Upper lobe of right lung (tissue), 1 donor: ENCODE results near the gene WDR27. TPM values are rescaled to one million over a fixed set of nuclear protein-coding genes. Genes with fewer than 3 reads are reported as not detected.
"Not testable (repeated sequence)": the region's sequence is repeated elsewhere in the genome, so short reads cannot be mapped to it uniquely, and the experiment has no call there.

Experiments used
- ATAC-seq: fragments of 200-7000 bp; cut with Tn5 transposase; one replicate; pipeline ENCODE4 v1.9.1; 2020; ENCODE audit warnings: mild to moderate bottlenecking, moderate library complexity
- DNase-seq: peaks from one replicate; pipeline ENCODE4 v3.0.0-alpha.2; 2020
- H3K27ac ChIP-seq: fragments of 200-600 bp; one replicate; pipeline ENCODE4 v1.8.0; 2022
- H3K27me3 ChIP-seq: fragments of 200-600 bp; one replicate; pipeline ENCODE4 v1.8.0; 2022; ENCODE audit warnings: mild to moderate bottlenecking
- H3K36me3 ChIP-seq: fragments of 200-600 bp; one replicate; pipeline ENCODE4 v1.8.0; 2022
- H3K4me1 ChIP-seq: fragments of 200-600 bp; one replicate; pipeline ENCODE4 v1.8.0; 2022
- H3K4me3 ChIP-seq: fragments of 200-600 bp; one replicate; pipeline ENCODE4 v1.8.0; 2022; ENCODE audit warnings: mild to moderate bottlenecking
- H3K9me3 ChIP-seq: fragments of 200-600 bp; one replicate; pipeline ENCODE4 v1.8.0; 2022
- intact Hi-C: fragments of 100-400 bp; cut with DNase I; formaldehyde crosslinking; loops from one replicate; pipeline ENCODE4 v1.11.0; 2022
- total RNA-seq: library from RNA; stranded (reverse); fragmentation: NEBNext Ultra II Directional; extraction: Animal tissue kit (Norgen Biotek cat#: 25700); gene quantifications from one replicate; pipeline ENCODE4 v1.2.1, GENCODE V29; 2021
- TF ChIP-seq, protein P1 (sequence below): fragments of 200-600 bp; IDR thresholded peaks from one replicate; pipeline ENCODE4 v1.8.0; 2022; ENCODE audit warnings: antibody characterized with exemption
- donor health status: DM: no; HTN: yes; CAD: no; lungs with severe emphysema.

The WDR27 gene
- total RNA-seq, 1 donor from 2014 or later = 39.0 TPM

GRCh38 chr6:169520104-169520503 is 181.7 kb downstream of the WDR27 start:
- Histone ChIP-seq H3K9me3 (no peaks in the 10 kb centered on the region), H3K36me3 (no peaks in the 10 kb centered on the region), H3K27me3 (no peaks in the 10 kb centered on the region), H3K27ac (no peak overlapping the region), H3K4me3 (no peak overlapping the region), H3K4me1 (no peaks in the 10 kb centered on the region)
- intact Hi-C loops = no loop called here
- TF ChIP-seq, protein P1, sequence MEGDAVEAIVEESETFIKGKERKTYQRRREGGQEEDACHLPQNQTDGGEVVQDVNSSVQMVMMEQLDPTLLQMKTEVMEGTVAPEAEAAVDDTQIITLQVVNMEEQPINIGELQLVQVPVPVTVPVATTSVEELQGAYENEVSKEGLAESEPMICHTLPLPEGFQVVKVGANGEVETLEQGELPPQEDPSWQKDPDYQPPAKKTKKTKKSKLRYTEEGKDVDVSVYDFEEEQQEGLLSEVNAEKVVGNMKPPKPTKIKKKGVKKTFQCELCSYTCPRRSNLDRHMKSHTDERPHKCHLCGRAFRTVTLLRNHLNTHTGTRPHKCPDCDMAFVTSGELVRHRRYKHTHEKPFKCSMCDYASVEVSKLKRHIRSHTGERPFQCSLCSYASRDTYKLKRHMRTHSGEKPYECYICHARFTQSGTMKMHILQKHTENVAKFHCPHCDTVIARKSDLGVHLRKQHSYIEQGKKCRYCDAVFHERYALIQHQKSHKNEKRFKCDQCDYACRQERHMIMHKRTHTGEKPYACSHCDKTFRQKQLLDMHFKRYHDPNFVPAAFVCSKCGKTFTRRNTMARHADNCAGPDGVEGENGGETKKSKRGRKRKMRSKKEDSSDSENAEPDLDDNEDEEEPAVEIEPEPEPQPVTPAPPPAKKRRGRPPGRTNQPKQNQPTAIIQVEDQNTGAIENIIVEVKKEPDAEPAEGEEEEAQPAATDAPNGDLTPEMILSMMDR = peak; percentile 38
- DNase-seq (no peak), ATAC-seq (no peak)

DNA sequence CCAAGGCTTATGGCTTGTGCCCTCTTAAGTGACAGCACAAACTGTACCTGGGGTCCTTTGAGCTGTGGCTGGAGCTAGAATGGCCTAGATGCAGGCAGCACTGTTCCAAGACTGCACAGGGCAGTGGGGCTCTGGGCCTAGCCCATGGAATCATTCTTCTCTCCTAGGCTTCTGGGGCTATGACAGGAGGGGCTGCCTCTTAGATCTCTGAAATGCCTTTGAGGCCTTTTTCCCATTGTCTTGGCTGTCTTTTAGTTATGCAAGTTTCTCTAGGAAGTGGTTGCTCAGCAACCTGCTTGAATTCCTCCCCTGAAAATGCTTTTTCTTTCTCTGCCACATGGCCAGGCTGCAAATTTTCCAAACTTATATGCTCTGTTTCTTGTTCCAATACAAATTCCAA is 183.4 kb downstream of the WDR27 start:
- Histone ChIP-seq H3K4me3 (no peak overlapping the region), H3K27ac (no peak overlapping the region), H3K27me3 (no peaks in the 10 kb centered on the region), H3K36me3 (no peaks in the 10 kb centered on the region), H3K4me1 (no peaks in the 10 kb centered on the region), H3K9me3 (no peaks in the 10 kb centered on the region)
- TF ChIP-seq, protein P1 = no peak
- DNase-seq (no peak), ATAC-seq (no peak)
- intact Hi-C loops = no loop called here

- Histone ChIP-seq H3K4me1 (no peaks in the 10 kb centered on the region), H3K9me3 (no peaks in the 10 kb centered on the region), H3K27me3 (no peaks in the 10 kb centered on the region), H3K36me3 (no peaks in the 10 kb centered on the region), H3K4me3 (no peak overlapping the region), H3K27ac (no peak overlapping the region)
- DNase-seq (no peak), ATAC-seq (no peak)
- intact Hi-C loops = no loop called here
- TF ChIP-seq, protein P1 = no peak
Measured at GRCh38 chr6:169513478-169514193, 188.2 kb downstream of the WDR27 start.

DNA sequence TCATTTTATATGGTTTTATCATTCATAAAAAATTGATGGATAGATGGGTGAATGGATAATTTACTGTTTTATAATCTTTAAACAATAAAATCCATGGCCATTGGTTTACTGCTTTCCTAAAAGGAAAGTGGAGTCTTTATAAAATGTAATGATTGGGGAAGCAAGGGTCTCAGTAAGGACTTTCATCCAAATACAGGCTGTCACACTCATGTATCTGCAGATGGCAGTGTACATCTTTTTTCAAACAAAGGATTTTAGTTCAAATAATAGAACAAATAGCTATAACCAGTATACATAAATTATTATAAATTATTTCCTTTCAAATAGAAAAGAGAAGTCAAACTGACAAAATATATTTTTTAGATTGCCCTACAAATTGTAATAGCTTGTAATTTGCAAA is 190.0 kb downstream of the WDR27 start:
- H3K27ac ChIP-seq, ATAC-seq, H3K4me3 ChIP-seq, H3K36me3 ChIP-seq, H3K27me3 ChIP-seq, intact Hi-C loops, DNase-seq, H3K9me3 ChIP-seq, H3K4me1 ChIP-seq: not testable (repeated sequence)

GRCh38 chr6:169510871-169511270 is 191.0 kb downstream of the WDR27 start:
- Histone ChIP-seq H3K27ac (no peak overlapping the region), H3K36me3 (no peaks in the 10 kb centered on the region), H3K4me1 (no peaks in the 10 kb centered on the region), H3K9me3 (no peaks in the 10 kb centered on the region), H3K4me3 (no peak overlapping the region), H3K27me3 (no peaks in the 10 kb centered on the region)
- intact Hi-C loops = no loop called here
- TF ChIP-seq, protein P1 = no peak
- no peak for ATAC-seq
- DNase-seq = no peak

DNA sequence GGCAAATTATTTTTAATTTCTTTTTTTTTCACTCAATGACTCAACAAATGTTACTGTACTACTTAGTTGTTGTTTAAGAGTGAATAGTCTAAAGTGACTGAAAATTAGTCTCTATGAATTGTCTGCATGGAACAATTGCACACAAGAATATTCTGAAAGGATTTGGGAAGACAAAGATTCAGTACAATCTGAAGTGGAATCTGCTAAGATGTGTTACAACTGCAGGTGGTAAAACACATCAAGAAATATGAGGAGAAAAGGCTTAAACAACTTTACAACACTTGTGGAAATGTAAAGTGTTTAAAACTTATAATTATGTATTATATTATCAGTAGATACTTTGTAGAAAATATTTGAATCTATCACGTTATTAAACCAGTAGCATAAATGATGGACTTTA is 193.4 kb downstream of the WDR27 start:
- Histone ChIP-seq H3K27me3 (no peaks in the 10 kb centered on the region), H3K4me1 (no peaks in the 10 kb centered on the region), H3K27ac (no peak overlapping the region), H3K36me3 (no peaks in the 10 kb centered on the region), H3K4me3 (no peak overlapping the region), H3K9me3 (no peaks in the 10 kb centered on the region)
- intact Hi-C loops = no loop called here
- TF ChIP-seq, protein P1 = no peak
- ATAC-seq (no peak), DNase-seq (no peak)
